AG09309 (cell line): ENCODE measurements around the gene C4A.

Source experiments
- DNase-seq: peaks from one replicate; pipeline ENCODE4 v3.0.0-alpha.2; 2010; ENCODE audit warnings: low read depth
- H3K4me3 ChIP-seq: 2 replicates; pipeline ENCODE4 v1.5.1; 2011; ENCODE audit warnings: mild to moderate bottlenecking, low read depth, low read length, moderate library complexity; ENCODE audit not compliant: control insufficient read depth
- TF ChIP-seq, protein P1 (sequence below): IDR thresholded peaks from 2 replicates; pipeline ENCODE4 v1.5.1; 2011; ENCODE audit warnings: mild to moderate bottlenecking, low read depth, low read length, inconsistent platforms; ENCODE audit not compliant: insufficient read depth, control insufficient read depth; ENCODE audit errors: missing control alignments

C4A gene

DNA sequence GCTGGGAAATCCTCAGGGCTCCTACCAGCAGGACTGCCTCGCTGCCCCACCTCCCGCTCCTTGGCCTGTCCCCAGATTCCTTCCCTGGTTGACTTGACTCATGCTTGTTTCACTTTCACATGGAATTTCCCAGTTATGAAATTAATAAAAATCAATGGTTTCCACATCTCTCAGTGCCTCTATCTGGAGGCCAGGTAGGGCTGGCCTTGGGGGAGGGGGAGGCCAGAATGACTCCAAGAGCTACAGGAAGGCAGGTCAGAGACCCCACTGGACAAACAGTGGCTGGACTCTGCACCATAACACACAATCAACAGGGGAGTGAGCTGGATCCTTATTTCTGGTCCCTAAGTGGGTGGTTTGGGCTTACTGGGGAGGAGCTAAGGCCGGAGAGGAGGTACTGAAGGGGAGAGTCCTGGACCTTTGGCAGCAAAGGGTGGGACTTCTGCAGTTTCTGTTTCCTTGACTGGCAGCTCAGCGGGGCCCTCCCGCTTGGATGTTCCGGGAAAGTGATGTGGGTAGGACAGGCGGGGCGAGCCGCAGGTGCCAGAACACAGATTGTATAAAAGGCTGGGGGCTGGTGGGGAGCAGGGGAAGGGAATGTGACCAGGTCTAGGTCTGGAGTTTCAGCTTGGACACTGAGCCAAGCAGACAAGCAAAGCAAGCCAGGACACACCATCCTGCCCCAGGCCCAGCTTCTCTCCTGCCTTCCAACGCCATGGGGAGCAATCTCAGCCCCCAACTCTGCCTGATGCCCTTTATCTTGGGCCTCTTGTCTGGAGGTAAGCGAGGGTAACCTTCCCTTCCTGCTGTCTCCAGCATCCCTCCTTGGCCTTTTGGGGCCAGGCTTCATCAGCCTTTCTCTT is 36.1 kb upstream of the C4A start, which contains the start of gene CFB:
TSS of gene CFB (plus strand) at position 589 of the 863 bp plus-strand sequence. CDS start at position 716, 127 bp downstream.
- TF ChIP-seq, protein P1, sequence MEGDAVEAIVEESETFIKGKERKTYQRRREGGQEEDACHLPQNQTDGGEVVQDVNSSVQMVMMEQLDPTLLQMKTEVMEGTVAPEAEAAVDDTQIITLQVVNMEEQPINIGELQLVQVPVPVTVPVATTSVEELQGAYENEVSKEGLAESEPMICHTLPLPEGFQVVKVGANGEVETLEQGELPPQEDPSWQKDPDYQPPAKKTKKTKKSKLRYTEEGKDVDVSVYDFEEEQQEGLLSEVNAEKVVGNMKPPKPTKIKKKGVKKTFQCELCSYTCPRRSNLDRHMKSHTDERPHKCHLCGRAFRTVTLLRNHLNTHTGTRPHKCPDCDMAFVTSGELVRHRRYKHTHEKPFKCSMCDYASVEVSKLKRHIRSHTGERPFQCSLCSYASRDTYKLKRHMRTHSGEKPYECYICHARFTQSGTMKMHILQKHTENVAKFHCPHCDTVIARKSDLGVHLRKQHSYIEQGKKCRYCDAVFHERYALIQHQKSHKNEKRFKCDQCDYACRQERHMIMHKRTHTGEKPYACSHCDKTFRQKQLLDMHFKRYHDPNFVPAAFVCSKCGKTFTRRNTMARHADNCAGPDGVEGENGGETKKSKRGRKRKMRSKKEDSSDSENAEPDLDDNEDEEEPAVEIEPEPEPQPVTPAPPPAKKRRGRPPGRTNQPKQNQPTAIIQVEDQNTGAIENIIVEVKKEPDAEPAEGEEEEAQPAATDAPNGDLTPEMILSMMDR, result no peak
- peak within 1 kb of the TSS; percentile 36 for H3K4me3 ChIP-seq
- DNase-seq, result peak; percentile 46

DNA sequence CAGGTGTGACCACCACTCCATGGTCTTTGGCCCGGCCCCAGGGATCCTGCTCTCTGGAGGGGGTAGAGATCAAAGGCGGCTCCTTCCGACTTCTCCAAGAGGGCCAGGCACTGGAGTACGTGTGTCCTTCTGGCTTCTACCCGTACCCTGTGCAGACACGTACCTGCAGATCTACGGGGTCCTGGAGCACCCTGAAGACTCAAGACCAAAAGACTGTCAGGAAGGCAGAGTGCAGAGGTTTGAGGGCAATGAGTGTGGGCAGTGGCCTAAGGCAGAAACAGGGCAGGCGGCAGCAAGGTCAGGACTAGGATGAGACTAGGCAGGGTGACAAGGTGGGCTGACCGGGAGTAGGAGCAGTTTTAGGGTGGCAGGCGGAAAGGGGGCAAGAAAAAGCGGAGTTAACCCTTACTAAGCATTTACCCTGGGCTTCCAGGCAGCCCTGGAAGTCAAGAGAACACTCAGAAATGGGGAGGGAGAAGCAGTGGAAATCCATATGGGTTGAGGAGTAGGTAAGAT is 35.4 kb upstream of the C4A start:
- TF ChIP-seq, protein P1, result no peak
- no peak overlapping the region for H3K4me3 ChIP-seq

DNA sequence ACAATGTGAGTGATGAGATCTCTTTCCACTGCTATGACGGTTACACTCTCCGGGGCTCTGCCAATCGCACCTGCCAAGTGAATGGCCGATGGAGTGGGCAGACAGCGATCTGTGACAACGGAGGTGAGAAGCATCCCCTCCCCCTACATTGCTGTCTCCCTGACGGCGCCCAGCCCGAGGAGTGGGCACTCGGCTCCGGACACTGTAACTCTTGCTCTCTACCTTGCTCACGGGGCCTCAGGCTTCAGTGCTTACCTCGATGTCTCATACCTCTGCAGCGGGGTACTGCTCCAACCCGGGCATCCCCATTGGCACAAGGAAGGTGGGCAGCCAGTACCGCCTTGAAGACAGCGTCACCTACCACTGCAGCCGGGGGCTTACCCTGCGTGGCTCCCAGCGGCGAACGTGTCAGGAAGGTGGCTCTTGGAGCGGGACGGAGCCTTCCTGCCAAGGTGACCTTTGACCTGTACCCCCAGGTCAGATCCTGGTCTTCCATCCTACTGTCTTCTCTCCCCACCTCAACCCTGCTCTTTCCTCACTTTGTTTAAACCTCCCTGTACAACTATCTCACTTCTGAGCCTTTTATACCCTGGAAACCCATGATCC is 34.7 kb upstream of the C4A start:
- DNase-seq, result no peak
- no peak overlapping the region for H3K4me3 ChIP-seq
- TF ChIP-seq, protein P1, result no peak

More for the DNA sequence above, 35.4 kb upstream of the C4A start:
- DNase-seq, result no peak

DNA sequence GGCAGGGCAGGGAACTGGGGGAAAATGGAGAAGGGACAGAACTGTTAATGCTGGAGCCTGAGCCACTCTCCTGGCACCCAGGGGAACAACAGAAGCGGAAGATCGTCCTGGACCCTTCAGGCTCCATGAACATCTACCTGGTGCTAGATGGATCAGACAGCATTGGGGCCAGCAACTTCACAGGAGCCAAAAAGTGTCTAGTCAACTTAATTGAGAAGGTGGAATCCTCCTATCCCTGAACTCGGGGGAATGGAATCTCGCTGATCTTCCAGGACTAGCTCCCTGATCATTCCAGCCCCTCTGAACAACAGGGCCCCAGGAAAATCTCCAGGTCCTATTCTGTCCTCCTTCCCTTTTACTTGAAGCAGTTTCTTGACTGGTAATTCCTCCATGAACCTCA is 34.0 kb upstream of the C4A start:
- no peak for DNase-seq
- H3K4me3 ChIP-seq, result no peak overlapping the region
- TF ChIP-seq, protein P1, result no peak

DNA sequence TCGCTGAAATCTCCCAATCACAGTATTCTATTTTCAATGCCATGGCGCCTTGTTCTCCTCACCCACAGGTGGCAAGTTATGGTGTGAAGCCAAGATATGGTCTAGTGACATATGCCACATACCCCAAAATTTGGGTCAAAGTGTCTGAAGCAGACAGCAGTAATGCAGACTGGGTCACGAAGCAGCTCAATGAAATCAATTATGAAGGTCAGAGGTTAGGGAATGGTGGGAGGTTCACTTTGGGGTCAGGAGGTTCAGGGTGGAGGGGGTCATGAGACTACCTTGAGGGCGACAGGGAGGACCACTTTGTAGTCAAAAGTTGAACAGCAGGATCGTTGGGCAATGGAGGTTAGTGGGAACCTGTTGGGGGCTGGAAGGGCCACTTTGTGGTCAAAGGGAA is 33.6 kb upstream of the C4A start:
- TF ChIP-seq, protein P1, result no peak
- H3K4me3 ChIP-seq, result no peak overlapping the region
- no peak for DNase-seq

DNA sequence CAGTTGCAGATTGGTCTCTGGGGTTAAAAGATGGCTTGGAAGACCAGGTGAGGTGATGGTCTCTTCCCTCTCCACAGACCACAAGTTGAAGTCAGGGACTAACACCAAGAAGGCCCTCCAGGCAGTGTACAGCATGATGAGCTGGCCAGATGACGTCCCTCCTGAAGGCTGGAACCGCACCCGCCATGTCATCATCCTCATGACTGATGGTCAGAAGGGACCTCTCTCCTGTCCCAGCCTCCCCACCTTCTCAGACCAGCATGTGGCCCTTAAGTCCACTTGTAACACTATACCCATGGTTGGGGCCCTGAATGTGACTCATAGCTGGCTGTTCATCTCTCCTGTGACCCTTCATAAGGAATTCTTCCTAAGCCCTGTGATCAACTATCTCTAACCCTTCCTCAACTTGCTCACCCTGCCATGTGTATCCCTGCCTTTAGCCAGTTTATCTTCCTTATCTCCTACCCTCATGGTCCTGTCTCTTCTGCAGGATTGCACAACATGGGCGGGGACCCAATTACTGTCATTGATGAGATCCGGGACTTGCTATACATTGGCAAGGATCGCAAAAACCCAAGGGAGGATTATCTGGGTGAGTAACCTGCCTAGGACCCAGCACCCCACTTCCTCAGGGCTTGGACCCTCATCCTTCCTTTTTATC is 33.0 kb upstream of the C4A start:
- TF ChIP-seq, protein P1, result no peak
- DNase-seq, result no peak
- H3K4me3 ChIP-seq, result no peak overlapping the region
